Mesothelial cell of epicardium (in vitro differentiated cells): ENCODE results near the gene STAT3. TPM values are rescaled to one million over a fixed set of nuclear protein-coding genes. Genes with fewer than 3 reads are reported as not detected.

Experiments used
- DNase-seq, 2 experiments: peaks; one replicate each; pipeline ENCODE4 v3.0.0; 2021; ENCODE audit warnings: low spot score in 2 of 2; ENCODE audit not compliant: unreplicated experiment in 2 of 2
- H3K27ac Mint-ChIP-seq: 2 replicates; pipeline ENCODE4 v1.8.0; 2021; ENCODE audit warnings: mixed read lengths
- H3K27me3 Mint-ChIP-seq: 2 replicates; pipeline ENCODE4 v1.8.0; 2021; ENCODE audit warnings: low read depth, mixed read lengths
- H3K36me3 Mint-ChIP-seq: 2 replicates; pipeline ENCODE4 v1.8.0; 2021; ENCODE audit warnings: mixed read lengths
- H3K4me1 Mint-ChIP-seq: 2 replicates; pipeline ENCODE4 v1.8.0; 2021; ENCODE audit warnings: mixed read lengths
- H3K4me3 Mint-ChIP-seq: 2 replicates; pipeline ENCODE4 v1.8.0; 2021; ENCODE audit warnings: mild to moderate bottlenecking, moderate library complexity, mixed read lengths
- H3K9me3 Mint-ChIP-seq: 2 replicates; pipeline ENCODE4 v1.8.0; 2021; ENCODE audit warnings: mixed read lengths
- total RNA-seq: library from RNA; stranded (reverse); gene quantifications from 3 replicates; pipeline ENCODE4 v1.2.1, GENCODE V29; 2021
- TF ChIP-seq, protein P1 (sequence below): fragments of 200-600 bp; sonication (generic); IDR thresholded peaks from one replicate; pipeline ENCODE4 v1.5.0; 2021; ENCODE audit warnings: antibody characterized with exemption; ENCODE audit not compliant: unreplicated experiment

Gene STAT3
- total RNA-seq, 1 donor from 2014 or later, result 118 TPM

DNA sequence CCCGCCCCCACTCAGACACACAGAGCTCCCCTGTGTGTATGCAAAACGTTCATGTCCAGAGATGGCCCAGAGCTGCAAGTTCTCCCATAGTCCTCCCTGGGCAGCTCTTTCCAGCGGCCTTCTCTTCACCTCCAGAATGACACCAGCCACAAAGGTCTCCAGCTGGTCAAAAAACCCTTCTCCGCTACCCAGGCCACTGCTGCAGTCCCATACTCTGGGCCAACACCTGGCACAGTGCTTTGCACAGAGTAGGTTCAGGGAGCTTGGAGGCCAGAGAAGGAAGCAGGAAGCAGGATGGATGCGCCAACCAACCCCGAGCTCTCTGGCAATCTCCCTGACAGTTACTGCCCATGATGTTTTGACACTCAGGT, 110.9 kb downstream of the STAT3 start:
- Mint-ChIP-seq H3K4me3 (peak overlapping the region; percentile 77), H3K27me3 (no peaks in the 10 kb centered on the region), H3K27ac (peak overlapping the region; percentile 74), H3K36me3 (no peaks in the 10 kb centered on the region), H3K4me1 (peaks cover 29% of the 10 kb centered on the region), H3K9me3 (no peaks in the 10 kb centered on the region)
- TF ChIP-seq, protein P1, sequence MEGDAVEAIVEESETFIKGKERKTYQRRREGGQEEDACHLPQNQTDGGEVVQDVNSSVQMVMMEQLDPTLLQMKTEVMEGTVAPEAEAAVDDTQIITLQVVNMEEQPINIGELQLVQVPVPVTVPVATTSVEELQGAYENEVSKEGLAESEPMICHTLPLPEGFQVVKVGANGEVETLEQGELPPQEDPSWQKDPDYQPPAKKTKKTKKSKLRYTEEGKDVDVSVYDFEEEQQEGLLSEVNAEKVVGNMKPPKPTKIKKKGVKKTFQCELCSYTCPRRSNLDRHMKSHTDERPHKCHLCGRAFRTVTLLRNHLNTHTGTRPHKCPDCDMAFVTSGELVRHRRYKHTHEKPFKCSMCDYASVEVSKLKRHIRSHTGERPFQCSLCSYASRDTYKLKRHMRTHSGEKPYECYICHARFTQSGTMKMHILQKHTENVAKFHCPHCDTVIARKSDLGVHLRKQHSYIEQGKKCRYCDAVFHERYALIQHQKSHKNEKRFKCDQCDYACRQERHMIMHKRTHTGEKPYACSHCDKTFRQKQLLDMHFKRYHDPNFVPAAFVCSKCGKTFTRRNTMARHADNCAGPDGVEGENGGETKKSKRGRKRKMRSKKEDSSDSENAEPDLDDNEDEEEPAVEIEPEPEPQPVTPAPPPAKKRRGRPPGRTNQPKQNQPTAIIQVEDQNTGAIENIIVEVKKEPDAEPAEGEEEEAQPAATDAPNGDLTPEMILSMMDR, result no peak
- no peak for DNase-seq

DNA sequence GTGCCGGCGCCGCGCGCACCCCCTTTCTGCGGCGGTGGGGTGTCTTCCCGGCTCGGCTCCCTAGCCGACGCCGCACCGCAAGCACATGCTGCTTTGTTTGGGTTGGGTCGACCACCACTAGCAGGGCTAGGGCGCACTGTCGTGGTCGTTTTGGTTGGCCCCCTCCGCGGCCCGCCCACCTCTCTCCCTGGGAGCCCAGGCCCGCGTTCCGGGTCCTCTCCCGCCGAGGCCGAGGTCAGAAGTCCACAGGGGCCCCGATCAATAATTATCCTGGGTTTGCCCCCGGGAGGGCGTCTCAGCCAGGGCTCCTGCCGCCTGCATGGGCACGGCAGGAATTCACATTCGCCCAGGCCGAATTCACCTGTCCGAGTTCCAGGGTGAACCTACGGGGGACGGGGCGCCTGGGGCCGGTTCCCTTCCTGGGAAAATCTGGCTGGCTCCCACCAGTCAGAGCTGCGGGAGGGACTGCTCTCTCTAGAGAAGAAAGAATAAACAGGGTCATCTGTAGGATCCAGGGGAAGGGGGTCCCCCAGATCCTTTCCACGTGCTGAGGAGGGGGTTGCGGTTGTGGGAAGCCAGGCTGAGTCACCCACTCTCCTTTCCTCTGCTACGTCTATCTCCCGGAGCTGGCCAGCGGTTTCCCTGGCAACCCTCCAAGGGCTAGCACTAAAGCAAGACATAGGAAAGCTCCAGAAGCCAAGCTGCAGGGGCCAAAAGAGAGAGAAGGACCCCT, 111.5 kb downstream of the STAT3 start:
- TF ChIP-seq, protein P1, result no peak
- Mint-ChIP-seq H3K9me3 (no peaks in the 10 kb centered on the region), H3K27ac (peak overlapping the region; percentile 74), H3K4me1 (peaks cover 29% of the 10 kb centered on the region), H3K36me3 (no peaks in the 10 kb centered on the region), H3K4me3 (peak overlapping the region; percentile 77), H3K27me3 (no peaks in the 10 kb centered on the region)
- peak; percentile 45 to 63 for DNase-seq

DNA sequence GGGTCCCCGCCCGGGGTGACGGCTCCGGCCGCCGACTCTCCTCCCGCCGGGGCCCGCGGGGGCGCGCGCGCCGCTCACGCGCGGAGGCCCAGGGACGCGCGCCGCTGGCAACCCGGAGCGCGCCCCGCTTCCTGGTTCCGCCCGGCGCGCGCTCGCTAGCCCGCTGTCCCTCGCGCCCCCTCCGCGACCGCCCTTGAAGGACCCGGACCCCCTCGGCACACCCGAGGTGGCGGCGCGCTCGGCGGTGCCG, 112.0 kb downstream of the STAT3 start, which contains the start of gene STAT5B:
Gene STAT5B (minus strand): TSS at position 33 of the 250 bp plus-strand sequence. CDS start 44,264 bp downstream, outside the sequence.
- no peak for DNase-seq
- peak within 1 kb of the TSS; percentile 85 for H3K27ac Mint-ChIP-seq
- H3K27me3 Mint-ChIP-seq, result no peaks in the 10 kb centered on the region
- H3K9me3 Mint-ChIP-seq, result no peaks in the 10 kb centered on the region
- peaks cover 29% of the 10 kb centered on the region for H3K4me1 Mint-ChIP-seq
- H3K36me3 Mint-ChIP-seq, result no peaks in the 10 kb centered on the region
- peak within 1 kb of the TSS; percentile 77 for H3K4me3 Mint-ChIP-seq
- TF ChIP-seq, protein P1, result no peak

DNA sequence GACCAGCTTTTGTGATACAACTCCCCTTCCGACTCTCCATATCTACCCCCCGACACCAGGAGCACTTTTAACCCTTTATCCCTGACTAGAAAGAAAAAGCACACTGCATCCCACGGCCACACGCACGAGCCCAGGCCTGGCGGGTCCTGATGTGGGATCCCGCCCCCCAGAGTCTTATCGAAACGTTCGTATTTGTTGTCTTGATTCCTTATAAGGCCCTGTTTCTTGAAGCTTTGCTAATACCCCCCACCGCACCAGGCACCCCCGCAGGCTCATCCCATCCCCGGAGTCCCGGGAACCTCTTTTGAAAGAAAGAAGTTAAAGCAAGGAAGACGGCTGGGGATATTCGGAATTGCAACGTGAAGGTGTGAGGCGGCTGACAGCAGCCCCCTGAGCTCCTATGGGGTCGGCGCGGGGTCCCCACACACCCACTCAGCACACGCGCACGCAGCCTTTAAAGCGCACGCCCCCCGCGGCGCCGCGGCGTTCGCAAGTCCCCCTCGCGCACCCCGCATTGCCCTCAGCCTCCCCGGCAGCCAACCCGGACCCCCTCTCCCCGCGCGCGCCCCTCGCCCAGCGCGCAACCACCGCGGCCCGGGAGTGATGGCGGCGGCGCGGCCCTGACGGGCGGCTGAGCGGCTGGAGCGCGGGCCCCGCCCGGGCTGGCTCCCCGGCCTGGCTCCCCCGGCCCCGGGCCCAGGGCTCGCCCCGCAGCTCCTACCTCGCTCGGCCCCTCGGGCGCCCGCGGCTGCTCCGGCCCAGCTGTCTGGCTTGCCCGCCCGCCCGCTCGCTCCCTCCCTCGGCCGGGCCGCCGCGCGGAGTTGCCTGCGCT, 112.5 kb downstream of the STAT3 start:
- H3K27ac Mint-ChIP-seq, result peak overlapping the region; percentile 85
- TF ChIP-seq, protein P1, result no peak
- no peaks in the 10 kb centered on the region for H3K36me3 Mint-ChIP-seq
- H3K9me3 Mint-ChIP-seq, result no peaks in the 10 kb centered on the region
- peak in 1 of 2 experiments; percentile 71 for DNase-seq
- H3K27me3 Mint-ChIP-seq, result no peaks in the 10 kb centered on the region
- H3K4me3 Mint-ChIP-seq, result peak overlapping the region; percentile 77
- H3K4me1 Mint-ChIP-seq, result peaks cover 29% of the 10 kb centered on the region

DNA sequence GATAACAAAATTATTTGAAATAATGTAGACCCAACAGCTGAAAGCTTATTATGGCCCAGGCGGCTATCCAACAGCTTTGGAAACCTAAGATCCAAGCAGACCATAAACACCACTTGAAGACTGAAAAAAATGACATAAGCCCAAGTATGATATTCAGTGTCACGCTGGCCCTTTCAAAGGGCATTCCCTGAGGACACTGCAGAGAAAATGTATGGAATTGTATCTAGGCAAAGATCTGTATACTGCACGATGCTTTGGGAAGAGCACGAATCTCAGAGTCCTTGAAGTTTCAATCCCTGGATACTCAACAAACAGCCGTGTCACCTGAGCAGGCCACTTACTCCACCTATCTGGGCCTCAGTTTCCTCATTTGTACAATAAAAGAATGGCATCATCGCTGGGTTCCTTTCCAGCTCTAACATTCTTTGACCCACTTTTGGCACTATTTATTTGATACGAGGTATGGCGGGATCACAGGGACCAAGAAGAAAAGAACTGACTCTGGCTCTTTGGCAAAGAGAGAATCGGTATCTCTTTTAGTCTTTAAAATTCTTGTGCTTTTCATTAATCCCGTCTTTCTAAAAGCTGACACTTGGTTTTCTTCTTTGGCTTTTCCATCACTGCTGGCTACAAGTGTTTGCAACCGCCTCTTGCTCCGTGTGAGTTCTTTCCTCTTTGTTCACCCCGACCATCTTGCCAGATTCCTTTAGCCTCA, 113.3 kb downstream of the STAT3 start:
- Mint-ChIP-seq H3K27ac (peak overlapping the region; percentile 85), H3K4me1 (peaks cover 29% of the 10 kb centered on the region), H3K4me3 (peak overlapping the region; percentile 77), H3K9me3 (no peaks in the 10 kb centered on the region), H3K27me3 (no peaks in the 10 kb centered on the region), H3K36me3 (no peaks in the 10 kb centered on the region)
- DNase-seq, result no peak
- TF ChIP-seq, protein P1, result no peak
